Activated B cell treated with CpG ODN at 0.5 μM for 24 hours (primary cell): ENCODE results near the gene GNMT. TPM values are rescaled to one million over a fixed set of nuclear protein-coding genes. Genes with fewer than 3 reads are reported as not detected.

Experiments used
- ATAC-seq: fragments of 200-7000 bp; cut with Tn5 transposase; one replicate; pipeline ENCODE4 v1.10.0; 2021; ENCODE audit warnings: low read depth, mild to moderate bottlenecking, moderate library complexity
- CTCF ChIA-PET: fragments of 350-600 bp; sonication (Branson Sonifier 250); formaldehyde crosslinking; loops from one replicate; lab custom pipeline; 2021; ENCODE audit warnings: antibody characterized with exemption; lab: Charles Lee
- POLR2A ChIA-PET: fragments of 350-600 bp; sonication (Branson Sonifier 250); formaldehyde crosslinking; loops from one replicate; lab custom pipeline; 2021; ENCODE audit warnings: antibody characterized with exemption; lab: Charles Lee
- DNase-seq: peaks from one replicate; pipeline ENCODE4 v3.0.0; 2022
- H3K27ac Mint-ChIP-seq: one replicate; pipeline ENCODE4 v1.8.0; 2020; ENCODE audit warnings: mixed read lengths
- H3K27me3 Mint-ChIP-seq: one replicate; pipeline ENCODE4 v1.8.0; 2021; ENCODE audit warnings: mixed read lengths
- H3K36me3 Mint-ChIP-seq: one replicate; pipeline ENCODE4 v1.8.0; 2021; ENCODE audit warnings: low read depth, mixed read lengths
- H3K4me1 Mint-ChIP-seq: one replicate; pipeline ENCODE4 v1.8.0; 2021; ENCODE audit warnings: mixed read lengths
- H3K4me3 Mint-ChIP-seq: one replicate; pipeline ENCODE4 v1.8.0; 2020; ENCODE audit warnings: mild to moderate bottlenecking, mixed read lengths
- H3K9me3 Mint-ChIP-seq: one replicate; pipeline ENCODE4 v1.8.0; 2020; ENCODE audit warnings: mixed read lengths
- intact Hi-C: fragments of 100-400 bp; cut with micrococcal nuclease; formaldehyde crosslinking; loops from one replicate; pipeline ENCODE4 v1.15.1; 2024
- total RNA-seq: library from RNA; stranded (reverse); gene quantifications from 2 replicates; pipeline ENCODE4 v1.2.3, GENCODE V29; 2022
- TF ChIP-seq, protein P1 (sequence below): fragments of 200-600 bp; IDR thresholded peaks from one replicate; pipeline ENCODE4 v1.8.0; 2022; ENCODE audit warnings: antibody characterized with exemption, mild to moderate bottlenecking

GNMT gene
- total RNA-seq, 1 donor from 2014 or later = 2.3 TPM

- CTCF ChIA-PET = no interaction called here
- peaks cover 14% of the 10 kb centered on the region for H3K4me1 Mint-ChIP-seq
- no peak for ATAC-seq
- H3K27ac Mint-ChIP-seq = no peak overlapping the region
- H3K36me3 Mint-ChIP-seq = peaks cover 6% of the 10 kb centered on the region
- DNase-seq = no peak
- no peaks in the 10 kb centered on the region for H3K9me3 Mint-ChIP-seq
- no peaks in the 10 kb centered on the region for H3K27me3 Mint-ChIP-seq
- TF ChIP-seq, protein P1, sequence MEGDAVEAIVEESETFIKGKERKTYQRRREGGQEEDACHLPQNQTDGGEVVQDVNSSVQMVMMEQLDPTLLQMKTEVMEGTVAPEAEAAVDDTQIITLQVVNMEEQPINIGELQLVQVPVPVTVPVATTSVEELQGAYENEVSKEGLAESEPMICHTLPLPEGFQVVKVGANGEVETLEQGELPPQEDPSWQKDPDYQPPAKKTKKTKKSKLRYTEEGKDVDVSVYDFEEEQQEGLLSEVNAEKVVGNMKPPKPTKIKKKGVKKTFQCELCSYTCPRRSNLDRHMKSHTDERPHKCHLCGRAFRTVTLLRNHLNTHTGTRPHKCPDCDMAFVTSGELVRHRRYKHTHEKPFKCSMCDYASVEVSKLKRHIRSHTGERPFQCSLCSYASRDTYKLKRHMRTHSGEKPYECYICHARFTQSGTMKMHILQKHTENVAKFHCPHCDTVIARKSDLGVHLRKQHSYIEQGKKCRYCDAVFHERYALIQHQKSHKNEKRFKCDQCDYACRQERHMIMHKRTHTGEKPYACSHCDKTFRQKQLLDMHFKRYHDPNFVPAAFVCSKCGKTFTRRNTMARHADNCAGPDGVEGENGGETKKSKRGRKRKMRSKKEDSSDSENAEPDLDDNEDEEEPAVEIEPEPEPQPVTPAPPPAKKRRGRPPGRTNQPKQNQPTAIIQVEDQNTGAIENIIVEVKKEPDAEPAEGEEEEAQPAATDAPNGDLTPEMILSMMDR = no peak
- POLR2A ChIA-PET = no interaction called here
- intact Hi-C loops = no loop called here
- no peak overlapping the region for H3K4me3 Mint-ChIP-seq
These were observed 2.4 kb upstream of the GNMT start for GRCh38 chr6:42958125-42958524.

DNA sequence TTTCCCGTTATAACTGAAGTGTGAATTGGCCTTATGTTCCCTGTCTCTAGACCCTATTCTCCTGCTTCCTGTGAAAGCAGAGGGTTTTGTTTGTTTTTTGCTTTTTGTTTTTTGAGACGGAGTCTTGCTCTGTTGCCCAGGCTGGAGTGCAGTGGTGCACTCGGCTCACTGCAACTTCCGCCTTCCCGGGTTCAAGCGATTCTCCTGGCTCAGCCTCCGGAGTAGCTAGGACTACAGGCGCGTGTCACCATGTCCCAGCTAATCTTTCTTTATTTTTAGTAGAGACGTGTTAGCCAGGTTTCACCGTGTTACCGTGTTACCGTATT is 674 bp upstream of the GNMT start:
- Mint-ChIP-seq H3K4me1 (peaks cover 14% of the 10 kb centered on the region), H3K9me3 (no peaks in the 10 kb centered on the region), H3K36me3 (peaks cover 13% of the 10 kb centered on the region), H3K27ac (peak overlapping the region; percentile 7), H3K4me3 (peak overlapping the region; percentile 70), H3K27me3 (no peaks in the 10 kb centered on the region)
- ChIA-PET POLR2A (interaction anchor here (0.9 to 2.8 kb wide), 2 partner anchors 19 to 30 kb away, joined by 3 to 18 read pairs; partner anchors contain the start of genes CNPY3 and PEX6), CTCF (interaction anchor here (1.1 kb wide), 1 partner anchor 8 kb away, joined by 3 read pairs; no protein-coding TSS in a partner anchor)
- intact Hi-C loops = loop anchor here (2.0 kb wide), 3 partner anchors 19 to 183 kb away; partner anchors contain the start of gene PEX6
- TF ChIP-seq, protein P1 = no peak
- no peak for DNase-seq
- no peak for ATAC-seq

DNA sequence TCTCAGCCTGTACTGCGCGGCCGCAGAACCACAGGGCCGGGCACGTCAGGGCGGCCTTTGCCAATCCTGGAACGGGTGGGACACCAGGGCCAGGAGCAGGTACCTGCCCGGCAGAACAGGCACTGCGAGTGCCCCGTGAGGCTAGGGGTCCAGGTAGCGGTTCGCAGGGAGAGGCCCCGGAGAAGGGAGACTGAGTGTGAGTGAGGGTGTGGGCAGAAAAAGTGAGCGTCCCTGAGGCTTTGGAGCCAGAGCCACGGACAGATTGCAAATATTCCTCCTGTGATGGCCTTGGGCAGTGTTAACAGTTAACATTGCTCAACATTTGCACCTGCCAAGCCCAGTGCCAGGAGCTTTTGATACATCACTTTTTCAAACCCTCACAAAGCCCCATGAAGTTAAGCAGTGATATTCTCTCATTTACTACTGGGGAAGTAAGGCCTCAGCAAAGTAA is 491 bp downstream of the GNMT start:
- TF ChIP-seq, protein P1 = no peak
- peaks cover 21% of the 10 kb centered on the region for H3K36me3 Mint-ChIP-seq
- DNase-seq (no peak), ATAC-seq (no peak)
- ChIA-PET POLR2A (interaction anchor here (0.5 to 2.8 kb wide), 5 partner anchors 15 to 178 kb away, joined by 3 to 18 read pairs (median 4); partner anchors contain the start of gene CNPY3), CTCF (interaction anchor here (0.6 kb wide), 1 partner anchor 195 kb away, joined by 3 read pairs; no protein-coding TSS in a partner anchor)
- H3K27ac Mint-ChIP-seq = no peak overlapping the region
- intact Hi-C loops = loop anchor here (2.0 kb wide), 3 partner anchors 18 to 182 kb away; partner anchors contain the start of gene PEX6
- H3K4me3 Mint-ChIP-seq = peak overlapping the region; percentile 70
- H3K27me3 Mint-ChIP-seq = no peaks in the 10 kb centered on the region
- no peaks in the 10 kb centered on the region for H3K9me3 Mint-ChIP-seq
- H3K4me1 Mint-ChIP-seq = peaks cover 14% of the 10 kb centered on the region

DNA sequence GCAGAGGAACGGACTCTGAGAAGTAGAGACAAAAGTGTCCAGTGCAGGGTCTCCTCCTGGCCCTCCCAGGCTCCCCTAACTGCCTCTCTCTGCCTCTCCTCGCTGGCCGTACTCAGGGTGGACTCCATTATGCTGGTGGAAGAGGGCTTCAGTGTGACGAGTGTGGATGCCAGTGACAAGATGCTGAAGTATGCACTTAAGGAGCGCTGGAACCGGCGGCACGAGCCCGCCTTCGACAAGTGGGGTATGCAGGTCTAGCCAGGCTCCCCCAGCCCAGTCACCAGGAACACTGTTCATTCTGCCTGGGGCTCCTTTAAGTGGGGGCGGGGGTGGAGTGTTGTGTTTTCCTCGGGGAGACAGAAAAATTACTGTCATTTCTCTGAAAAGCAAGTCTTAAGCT is 1.5 kb downstream of the GNMT start:
- H3K27ac Mint-ChIP-seq = no peak overlapping the region
- H3K4me3 Mint-ChIP-seq = no peak overlapping the region
- no peak for ATAC-seq
- H3K36me3 Mint-ChIP-seq = peaks cover 25% of the 10 kb centered on the region
- H3K4me1 Mint-ChIP-seq = peaks cover 14% of the 10 kb centered on the region
- ChIA-PET CTCF (no interaction called here), POLR2A (interaction anchor here (2.8 kb wide), 1 partner anchor 32 kb away, joined by 18 read pairs; the partner anchor contains the start of gene CNPY3)
- intact Hi-C loops = no loop called here
- TF ChIP-seq, protein P1 = no peak
- H3K9me3 Mint-ChIP-seq = no peaks in the 10 kb centered on the region
- H3K27me3 Mint-ChIP-seq = no peaks in the 10 kb centered on the region
- DNase-seq = no peak

DNA sequence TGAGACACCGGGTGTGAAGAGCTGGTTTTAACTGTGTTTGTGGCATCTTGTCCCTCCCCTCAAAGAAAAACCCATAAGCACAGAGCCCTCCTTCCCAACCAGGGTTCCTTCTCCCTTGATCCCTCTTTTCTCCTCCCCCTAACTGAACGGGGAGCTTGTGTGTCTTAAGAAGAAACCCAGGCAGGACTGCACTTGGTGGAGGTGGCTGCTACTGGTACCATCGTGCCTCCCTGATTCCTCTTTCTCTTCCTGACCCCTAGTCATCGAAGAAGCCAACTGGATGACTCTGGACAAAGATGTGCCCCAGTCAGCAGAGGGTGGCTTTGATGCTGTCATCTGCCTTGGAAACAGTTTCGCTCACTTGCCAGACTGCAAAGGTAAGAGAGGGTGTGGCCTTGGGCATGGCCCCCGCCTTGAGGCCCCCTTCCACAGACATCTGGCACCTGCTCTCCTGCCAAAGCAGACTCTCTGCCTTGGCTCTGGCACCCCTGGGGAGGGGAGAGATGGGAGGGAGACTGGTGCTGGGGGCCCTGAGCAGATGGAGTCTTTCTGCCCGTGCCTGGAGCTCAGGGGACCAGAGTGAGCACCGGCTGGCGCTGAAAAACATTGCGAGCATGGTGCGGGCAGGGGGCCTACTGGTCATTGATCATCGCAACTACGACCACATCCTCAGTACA is 2.1 kb downstream of the GNMT start:
- ChIA-PET POLR2A (no interaction called here), CTCF (no interaction called here)
- Mint-ChIP-seq H3K4me1 (peaks cover 14% of the 10 kb centered on the region), H3K36me3 (peaks cover 27% of the 10 kb centered on the region), H3K4me3 (no peak overlapping the region), H3K9me3 (no peaks in the 10 kb centered on the region), H3K27me3 (no peaks in the 10 kb centered on the region), H3K27ac (no peak overlapping the region)
- no peak for DNase-seq
- no peak for ATAC-seq
- intact Hi-C loops = no loop called here
- TF ChIP-seq, protein P1 = no peak
